HEK293T (cell line): ENCODE data around the gene SHMT2.

Experiments used
- BHLHE40 ChIP-seq: fragments of 450-650 bp; IDR thresholded peaks from 2 replicates; pipeline ENCODE4 v1.6.1; 2016; ENCODE audit warnings: mild to moderate bottlenecking, moderate library complexity, borderline replicate concordance
- CTBP1 ChIP-seq: fragments of 450-650 bp; IDR thresholded peaks from 2 replicates; pipeline ENCODE4 v1.6.1; 2016; ENCODE audit warnings: borderline replicate concordance
- FOXM1 ChIP-seq: fragments of 450-650 bp; IDR thresholded peaks from 2 replicates; pipeline ENCODE4 v1.6.1; 2017; ENCODE audit warnings: mild to moderate bottlenecking, borderline replicate concordance
- SP1 ChIP-seq: fragments of 450-650 bp; IDR thresholded peaks from 2 replicates; pipeline ENCODE4 v1.6.1; 2017
- SUZ12 ChIP-seq: fragments of 450-650 bp; IDR thresholded peaks from 2 replicates; pipeline ENCODE4 v1.6.1; 2016; ENCODE audit warnings: mild to moderate bottlenecking

DNA sequence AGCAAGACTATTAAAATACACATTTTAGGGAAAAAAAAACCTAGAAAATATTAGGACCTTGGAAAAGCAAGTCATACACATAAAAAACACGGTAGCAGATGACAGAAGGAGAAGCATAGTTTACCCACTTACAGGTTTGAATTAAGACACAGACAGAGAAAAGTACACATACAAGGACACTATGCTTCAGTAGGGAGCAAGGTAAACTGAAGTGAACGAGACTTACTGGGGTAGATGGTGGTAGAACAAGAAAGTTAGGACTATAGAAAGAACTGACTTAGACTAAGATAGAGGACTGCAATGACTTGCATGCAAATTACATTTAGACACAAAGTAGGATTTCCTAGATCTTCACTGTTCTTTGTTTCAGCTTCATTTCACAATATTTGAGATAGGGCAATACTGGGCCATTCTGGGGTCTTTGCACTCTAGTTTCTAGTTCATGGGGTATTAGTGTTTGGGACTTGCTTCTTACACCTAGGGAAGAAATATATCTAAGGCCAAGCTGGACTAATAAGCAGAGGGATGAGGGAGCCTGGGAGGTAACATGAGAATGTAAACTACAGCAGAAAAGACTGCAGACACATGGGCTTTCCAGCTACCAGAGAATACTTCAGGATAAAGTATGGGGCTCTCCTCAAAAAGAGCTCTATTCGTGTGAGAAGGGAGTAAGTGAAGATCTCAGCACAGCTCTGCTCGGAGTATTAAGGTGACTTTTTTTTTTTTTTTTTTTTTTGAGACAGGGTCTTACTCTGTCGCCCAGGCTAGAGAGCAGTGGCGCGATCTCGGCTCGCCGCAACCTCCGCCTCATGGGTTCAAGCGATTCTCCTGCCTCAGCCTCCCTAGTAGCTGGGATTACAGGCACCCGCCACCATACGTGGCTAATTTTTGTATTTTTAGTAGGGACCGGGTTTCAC lies 49.2 kb downstream of the SHMT2 start:
- TF ChIP-seq FOXM1 = no peak
- TF ChIP-seq BHLHE40 = no peak
- TF ChIP-seq CTBP1 = no peak
- TF ChIP-seq SP1 = no peak
- TF ChIP-seq SUZ12 = no peak
